ENCODE data around the gene PRKN.

PRKN gene

GRCh38 chr6:162019349-162019748 lies 708.2 kb downstream of the PRKN start:
- no peak for DNase-seq

- DNase-seq = no peak
Measured at GRCh38 chr6:162017536-162017935, 710.0 kb downstream of the PRKN start.

GRCh38 chr6:162014069-162014811 lies 713.3 kb downstream of the PRKN start:
- DNase-seq = no peak

GRCh38 chr6:162005372-162005771 lies 722.2 kb downstream of the PRKN start:
- no peak for DNase-seq

- no peak for DNase-seq
Measured at GRCh38 chr6:161996783-161997182, 730.8 kb downstream of the PRKN start.

- DNase-seq = no peak
Measured at GRCh38 chr6:161985876-161986423, 741.6 kb downstream of the PRKN start.

GRCh38 chr6:161984713-161985112 lies 742.9 kb downstream of the PRKN start:
- DNase-seq = no peak

- no peak for DNase-seq
Measured at GRCh38 chr6:161976553-161976952, 751.0 kb downstream of the PRKN start.

GRCh38 chr6:161973064-161973463 lies 754.5 kb downstream of the PRKN start:
- DNase-seq = no peak

- peak; percentile 63 for DNase-seq
Measured at GRCh38 chr6:161971043-161971442, 756.5 kb downstream of the PRKN start.

- DNase-seq = no peak
Measured at GRCh38 chr6:161963634-161964234, 763.8 kb downstream of the PRKN start.

- no peak for DNase-seq
Measured at GRCh38 chr6:161963181-161963580, 764.4 kb downstream of the PRKN start.

GRCh38 chr6:161961796-161962195 lies 765.8 kb downstream of the PRKN start:
- DNase-seq = no peak

GRCh38 chr6:161961046-161961445 lies 766.5 kb downstream of the PRKN start:
- no peak for DNase-seq

- DNase-seq = no peak
Measured at GRCh38 chr6:161959072-161959471, 768.5 kb downstream of the PRKN start.

GRCh38 chr6:161956082-161956481 lies 771.5 kb downstream of the PRKN start:
- DNase-seq = no peak

GRCh38 chr6:161954699-161955276 lies 772.8 kb downstream of the PRKN start:
- DNase-seq = no peak

- DNase-seq = no peak
Measured at GRCh38 chr6:161954077-161954476, 773.5 kb downstream of the PRKN start.

- peak; percentile 81 for DNase-seq
Measured at GRCh38 chr6:161951126-161951525, 776.4 kb downstream of the PRKN start.

GRCh38 chr6:161949531-161949930 lies 778.0 kb downstream of the PRKN start:
- DNase-seq = no peak

- no peak for DNase-seq
Measured at GRCh38 chr6:161948462-161948861, 779.1 kb downstream of the PRKN start.

- DNase-seq = no peak
Measured at GRCh38 chr6:161947371-161947770, 780.2 kb downstream of the PRKN start.

GRCh38 chr6:161946461-161946860 lies 781.1 kb downstream of the PRKN start:
- DNase-seq = no peak

- DNase-seq = no peak
Measured at GRCh38 chr6:161943561-161943960, 784.0 kb downstream of the PRKN start.

Measured in NCI-H69 (cell line).